Measurements from ENCODE around the gene PXMP2. TPM values are rescaled to one million over a fixed set of nuclear protein-coding genes. Genes with fewer than 3 reads are reported as not detected.

PXMP2 gene
- total RNA-seq, 1 experiment from 2014 or later, result 52.6 TPM

DNA sequence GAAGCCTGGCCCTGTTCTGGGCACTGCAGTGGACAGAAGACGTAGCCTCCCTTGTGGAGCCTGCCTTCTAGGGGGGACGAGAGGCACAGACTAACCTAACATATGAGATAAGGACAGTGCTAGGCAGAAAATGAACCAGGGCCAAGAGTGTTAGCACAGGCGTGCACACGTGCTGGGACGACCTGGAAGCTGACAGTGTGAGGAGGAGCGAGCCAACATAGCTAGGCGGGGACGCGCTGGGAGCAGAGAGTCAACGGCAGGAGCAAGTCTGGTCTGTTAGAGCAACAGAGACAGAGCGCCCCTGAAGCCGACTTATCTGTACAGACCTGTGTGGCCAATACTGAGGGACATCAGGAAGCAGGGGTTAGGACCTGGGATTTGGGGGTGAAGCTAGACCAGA, 8.0 kb downstream of the PXMP2 start:
- Histone ChIP-seq H3K36me3 (ENCODE audit: insufficient read depth, low read length, poor library complexity, severe bottlenecking) (peaks cover 55% of the 10 kb centered on the region), H3K4me1 (ENCODE audit: insufficient read depth, low read length, poor library complexity, severe bottlenecking) (no peaks in the 10 kb centered on the region), H3K27ac (ENCODE audit: low read depth, low read length, poor library complexity, severe bottlenecking) (no peak overlapping the region), H3K27me3 (replicated peaks; ENCODE audit: insufficient read depth, low read depth, low read length, poor library complexity) (no peaks in the 10 kb centered on the region), H3K4me3 (ENCODE audit: low read depth, low read length, poor library complexity, severe bottlenecking) (no peak overlapping the region), H3K9me3 (ENCODE audit: low read depth, low read length, poor library complexity, severe bottlenecking) (no peaks in the 10 kb centered on the region)
- TF ChIP-seq, protein P1, sequence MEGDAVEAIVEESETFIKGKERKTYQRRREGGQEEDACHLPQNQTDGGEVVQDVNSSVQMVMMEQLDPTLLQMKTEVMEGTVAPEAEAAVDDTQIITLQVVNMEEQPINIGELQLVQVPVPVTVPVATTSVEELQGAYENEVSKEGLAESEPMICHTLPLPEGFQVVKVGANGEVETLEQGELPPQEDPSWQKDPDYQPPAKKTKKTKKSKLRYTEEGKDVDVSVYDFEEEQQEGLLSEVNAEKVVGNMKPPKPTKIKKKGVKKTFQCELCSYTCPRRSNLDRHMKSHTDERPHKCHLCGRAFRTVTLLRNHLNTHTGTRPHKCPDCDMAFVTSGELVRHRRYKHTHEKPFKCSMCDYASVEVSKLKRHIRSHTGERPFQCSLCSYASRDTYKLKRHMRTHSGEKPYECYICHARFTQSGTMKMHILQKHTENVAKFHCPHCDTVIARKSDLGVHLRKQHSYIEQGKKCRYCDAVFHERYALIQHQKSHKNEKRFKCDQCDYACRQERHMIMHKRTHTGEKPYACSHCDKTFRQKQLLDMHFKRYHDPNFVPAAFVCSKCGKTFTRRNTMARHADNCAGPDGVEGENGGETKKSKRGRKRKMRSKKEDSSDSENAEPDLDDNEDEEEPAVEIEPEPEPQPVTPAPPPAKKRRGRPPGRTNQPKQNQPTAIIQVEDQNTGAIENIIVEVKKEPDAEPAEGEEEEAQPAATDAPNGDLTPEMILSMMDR (conservative IDR thresholded peaks at IDR 0.05; ENCODE audit: low read depth, low read length), result no peak
- no peak for TF ChIP-seq EZH2 (IDR thresholded peaks at IDR 0.05; ENCODE audit: borderline replicate concordance, low read depth, low read length, poor library complexity, severe bottlenecking)
- ChIA-PET CTCF (no interaction called here), POLR2A (ENCODE audit: low non-redundant PET) (no interaction called here)
- no peak for DNase-seq (ENCODE audit: low spot score)
- intact Hi-C loops (cut with micrococcal nuclease; ENCODE audit: unreplicated experiment), result no loop called here
- no TSS peak for BruUV-seq (replicated peaks)

DNA sequence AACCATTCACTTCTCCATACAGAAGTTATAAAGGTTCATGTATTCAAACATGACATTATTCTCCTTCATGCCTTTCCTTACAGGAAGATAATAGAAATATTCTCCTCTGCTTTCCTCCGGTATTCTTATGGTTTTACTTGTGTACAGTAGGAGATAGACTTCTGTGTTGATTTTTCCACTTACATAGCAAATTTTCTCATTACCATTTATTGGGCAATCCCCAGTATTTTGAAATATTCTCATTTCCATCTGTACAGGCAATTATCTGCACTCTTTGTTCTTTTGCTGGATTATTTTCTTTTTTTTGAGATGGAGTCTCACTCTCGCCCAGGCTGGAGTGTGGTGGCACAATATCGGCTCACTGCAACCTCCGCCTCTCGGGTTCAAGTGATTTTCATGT, 11.0 kb downstream of the PXMP2 start:
- H3K27me3 ChIP-seq (replicated peaks; ENCODE audit: insufficient read depth, low read depth, low read length, poor library complexity), result no peaks in the 10 kb centered on the region
- no peaks in the 10 kb centered on the region for H3K9me3 ChIP-seq (ENCODE audit: low read depth, low read length, poor library complexity, severe bottlenecking)
- TF ChIP-seq EZH2 (IDR thresholded peaks at IDR 0.05; ENCODE audit: borderline replicate concordance, low read depth, low read length, poor library complexity, severe bottlenecking), result no peak
- TF ChIP-seq, protein P1 (conservative IDR thresholded peaks at IDR 0.05; ENCODE audit: low read depth, low read length), result no peak
- no peak overlapping the region for H3K4me3 ChIP-seq (ENCODE audit: low read depth, low read length, poor library complexity, severe bottlenecking)
- intact Hi-C loops (cut with micrococcal nuclease; ENCODE audit: unreplicated experiment), result no loop called here
- H3K36me3 ChIP-seq (ENCODE audit: insufficient read depth, low read length, poor library complexity, severe bottlenecking), result peaks cover 55% of the 10 kb centered on the region
- no peak for DNase-seq (ENCODE audit: low spot score)
- BruUV-seq (replicated peaks), result no TSS peak
- POLR2A ChIA-PET (ENCODE audit: low non-redundant PET), result no interaction called here
- H3K27ac ChIP-seq (ENCODE audit: low read depth, low read length, poor library complexity, severe bottlenecking), result no peak overlapping the region
- CTCF ChIA-PET, result interaction anchor here (0.6 kb wide), 1 partner anchor 9 kb away, joined by 3 read pairs; no protein-coding TSS in a partner anchor
- H3K4me1 ChIP-seq (ENCODE audit: insufficient read depth, low read length, poor library complexity, severe bottlenecking), result no peaks in the 10 kb centered on the region

DNA sequence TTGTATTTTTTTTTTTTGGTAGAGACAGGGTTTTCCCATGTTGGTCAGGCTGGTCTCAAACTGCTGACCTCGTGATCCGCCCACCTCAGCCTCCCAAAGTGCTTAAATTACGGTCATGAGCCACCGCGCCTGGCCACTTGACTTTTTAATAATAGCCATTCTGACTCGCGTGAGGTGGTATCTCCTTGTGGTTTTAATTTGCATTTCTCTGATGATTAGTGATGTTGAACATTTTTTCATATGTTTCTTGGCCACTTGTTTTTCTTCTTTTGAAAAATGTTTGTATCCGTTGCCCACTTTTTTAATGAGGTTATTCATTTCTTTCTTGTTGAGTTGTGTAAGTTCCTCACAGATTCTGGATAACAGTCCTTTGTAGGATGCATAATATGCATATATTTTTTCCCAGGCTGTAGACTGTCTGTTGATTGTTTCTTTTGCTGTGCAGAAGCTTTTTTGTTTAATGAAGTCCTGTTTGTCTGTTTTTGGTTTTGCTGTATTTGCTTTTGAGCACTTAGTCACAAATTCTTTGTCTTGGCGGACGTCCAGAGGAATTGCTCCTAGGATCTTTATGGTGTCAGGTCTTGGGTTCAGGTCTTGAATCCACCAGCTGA, 12.9 kb downstream of the PXMP2 start:
- no peaks in the 10 kb centered on the region for H3K27me3 ChIP-seq (replicated peaks; ENCODE audit: insufficient read depth, low read depth, low read length, poor library complexity)
- no TSS peak for BruUV-seq (replicated peaks)
- peaks cover 56% of the 10 kb centered on the region for H3K36me3 ChIP-seq (ENCODE audit: insufficient read depth, low read length, poor library complexity, severe bottlenecking)
- H3K4me1 ChIP-seq (ENCODE audit: insufficient read depth, low read length, poor library complexity, severe bottlenecking), result no peaks in the 10 kb centered on the region
- H3K4me3 ChIP-seq (ENCODE audit: low read depth, low read length, poor library complexity, severe bottlenecking), result no peak overlapping the region
- H3K9me3 ChIP-seq (ENCODE audit: low read depth, low read length, poor library complexity, severe bottlenecking), result no peaks in the 10 kb centered on the region
- intact Hi-C loops (cut with micrococcal nuclease; ENCODE audit: unreplicated experiment), result no loop called here
- no peak for DNase-seq (ENCODE audit: low spot score)
- no peak overlapping the region for H3K27ac ChIP-seq (ENCODE audit: low read depth, low read length, poor library complexity, severe bottlenecking)
- ChIA-PET POLR2A (ENCODE audit: low non-redundant PET) (no interaction called here), CTCF (no interaction called here)
- TF ChIP-seq EZH2 (IDR thresholded peaks at IDR 0.05; ENCODE audit: borderline replicate concordance, low read depth, low read length, poor library complexity, severe bottlenecking), result no peak
- TF ChIP-seq, protein P1 (conservative IDR thresholded peaks at IDR 0.05; ENCODE audit: low read depth, low read length), result no peak
